ENCODE measurements around the gene ESYT3. TPM values are rescaled to one million over a fixed set of nuclear protein-coding genes. Genes with fewer than 3 reads are reported as not detected.
A peak's percentile ranks its signal among the peaks of the same experiment; 100 is the strongest.
"Not testable (repeated sequence)": the region's sequence is repeated elsewhere in the genome, so short reads cannot be mapped to it uniquely, and the experiment has no call there.

Gene ESYT3
- total and polyA plus RNA-seq, 9 donors, result 0.48 to 2.0 (median 0.77) TPM

DNA sequence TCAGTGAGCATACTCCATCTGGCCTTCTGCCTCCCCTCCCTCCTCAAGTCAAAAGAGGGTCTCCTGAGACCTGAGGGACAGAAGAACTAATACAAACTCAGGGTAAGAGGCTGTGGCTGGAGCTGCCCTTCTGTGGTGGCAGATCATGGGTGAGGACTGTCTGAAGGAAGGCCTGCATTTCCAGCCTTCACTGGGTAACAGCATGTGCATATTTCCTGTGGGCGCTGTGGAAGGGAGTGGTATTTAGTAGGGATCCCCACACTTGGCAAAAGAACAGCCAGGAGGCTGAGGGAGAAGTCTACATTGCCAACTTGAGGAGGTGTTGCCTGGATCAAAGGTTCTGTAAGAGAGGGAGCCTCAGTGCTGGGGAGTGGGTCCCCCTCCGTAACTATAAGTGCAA lies 10.1 kb upstream of the ESYT3 start:
- intact Hi-C loops (cut with DNase I), result no loop called here
- 66 to 98% (median 98%) methylated on average over 2 of the region's 2 CpGs for WGBS, 3 donors
- no peak overlapping the region for H3K27ac ChIP-seq
- H3K4me3 ChIP-seq, result no peak overlapping the region
- H3K9me3 ChIP-seq, result no peaks in the 10 kb centered on the region
- TF ChIP-seq, protein P1, sequence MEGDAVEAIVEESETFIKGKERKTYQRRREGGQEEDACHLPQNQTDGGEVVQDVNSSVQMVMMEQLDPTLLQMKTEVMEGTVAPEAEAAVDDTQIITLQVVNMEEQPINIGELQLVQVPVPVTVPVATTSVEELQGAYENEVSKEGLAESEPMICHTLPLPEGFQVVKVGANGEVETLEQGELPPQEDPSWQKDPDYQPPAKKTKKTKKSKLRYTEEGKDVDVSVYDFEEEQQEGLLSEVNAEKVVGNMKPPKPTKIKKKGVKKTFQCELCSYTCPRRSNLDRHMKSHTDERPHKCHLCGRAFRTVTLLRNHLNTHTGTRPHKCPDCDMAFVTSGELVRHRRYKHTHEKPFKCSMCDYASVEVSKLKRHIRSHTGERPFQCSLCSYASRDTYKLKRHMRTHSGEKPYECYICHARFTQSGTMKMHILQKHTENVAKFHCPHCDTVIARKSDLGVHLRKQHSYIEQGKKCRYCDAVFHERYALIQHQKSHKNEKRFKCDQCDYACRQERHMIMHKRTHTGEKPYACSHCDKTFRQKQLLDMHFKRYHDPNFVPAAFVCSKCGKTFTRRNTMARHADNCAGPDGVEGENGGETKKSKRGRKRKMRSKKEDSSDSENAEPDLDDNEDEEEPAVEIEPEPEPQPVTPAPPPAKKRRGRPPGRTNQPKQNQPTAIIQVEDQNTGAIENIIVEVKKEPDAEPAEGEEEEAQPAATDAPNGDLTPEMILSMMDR (IDR thresholded peaks at IDR 0.05), result no peak
- TF ChIP-seq EP300 (IDR thresholded peaks at IDR 0.05), result no peak
- TF ChIP-seq POLR2A (IDR thresholded peaks at IDR 0.05), result no peak
- no peak for DNase-seq
- H3K36me3 ChIP-seq, result no peaks in the 10 kb centered on the region
- no peaks in the 10 kb centered on the region for H3K4me1 ChIP-seq (ENCODE audit: insufficient read depth)
- no peaks in the 10 kb centered on the region for H3K27me3 ChIP-seq

DNA sequence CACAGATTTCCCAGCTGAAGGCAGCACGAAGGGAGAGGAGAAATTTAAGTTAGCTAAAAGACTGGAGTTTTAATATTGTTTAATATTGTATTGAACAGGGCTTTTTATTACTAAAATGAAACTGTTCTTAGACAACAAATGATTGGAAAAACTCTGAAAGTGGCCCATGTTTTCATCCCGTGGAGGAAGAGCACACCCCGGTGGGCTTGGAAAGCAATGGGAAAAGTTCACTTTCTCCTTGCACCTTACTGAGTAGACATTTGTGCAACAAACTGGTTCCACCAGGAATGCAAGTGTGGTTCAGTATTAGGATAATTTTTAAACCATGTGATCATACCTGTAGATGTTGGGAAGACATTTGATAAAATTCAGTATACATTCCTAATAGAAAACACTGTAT lies 8.2 kb upstream of the ESYT3 start:
- no peak overlapping the region for H3K27ac ChIP-seq
- no peaks in the 10 kb centered on the region for H3K4me1 ChIP-seq (ENCODE audit: insufficient read depth)
- intact Hi-C loops (cut with DNase I), result no loop called here
- DNase-seq, result no peak
- H3K36me3 ChIP-seq, result no peaks in the 10 kb centered on the region
- H3K27me3 ChIP-seq, result no peaks in the 10 kb centered on the region
- TF ChIP-seq POLR2A (IDR thresholded peaks at IDR 0.05), result no peak
- TF ChIP-seq, protein P1 (IDR thresholded peaks at IDR 0.05), result peak in 2 of 3 donors; percentile 16 to 57
- TF ChIP-seq EP300 (IDR thresholded peaks at IDR 0.05), result no peak
- H3K9me3 ChIP-seq, result no peaks in the 10 kb centered on the region
- H3K4me3 ChIP-seq, result no peak overlapping the region
- 33 to 43% (median 35%) methylated on average over 3 of the region's 3 CpGs for WGBS, 3 donors

DNA sequence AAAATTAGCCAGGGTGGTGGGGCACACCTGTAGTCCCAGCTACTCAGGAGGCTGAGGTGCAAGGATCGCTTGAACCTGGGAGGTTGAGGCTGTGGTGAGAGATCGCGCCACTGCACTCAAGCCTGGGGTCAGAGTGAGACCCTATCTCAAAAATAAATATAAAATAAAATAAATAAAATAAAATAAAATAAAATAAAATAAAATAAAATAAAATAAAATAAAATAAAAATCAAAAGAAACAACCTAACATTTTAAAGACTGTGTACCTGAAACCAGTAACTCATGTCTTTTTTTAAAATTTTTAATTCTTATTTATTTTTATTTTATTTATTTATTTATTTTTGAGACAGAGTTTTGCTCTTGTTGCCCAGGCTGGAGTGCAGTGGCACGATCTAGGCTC lies 7.7 kb upstream of the ESYT3 start:
- intact Hi-C loops (cut with DNase I), result not testable (repeated sequence)

DNA sequence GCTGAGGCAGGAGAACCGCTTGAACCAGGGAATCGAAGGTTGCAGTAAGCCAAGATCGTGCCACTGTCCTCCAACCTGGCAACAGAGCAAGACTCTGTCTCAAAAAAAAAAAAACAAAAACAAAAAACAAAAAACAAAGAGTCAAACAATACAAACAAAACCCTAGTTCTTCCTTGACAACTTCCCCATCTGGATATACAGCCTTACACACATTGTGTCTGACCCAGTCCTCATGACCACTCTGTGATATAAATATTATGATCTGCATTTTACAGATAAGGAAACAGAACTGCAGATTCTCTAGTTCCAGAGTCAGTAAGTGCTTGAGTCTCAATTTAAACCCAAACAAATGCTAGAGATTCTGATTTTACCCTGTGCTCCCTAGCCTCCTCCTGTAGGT lies 4.8 kb upstream of the ESYT3 start:
- no peaks in the 10 kb centered on the region for H3K36me3 ChIP-seq
- no peak overlapping the region for H3K4me3 ChIP-seq
- intact Hi-C loops (cut with DNase I), result no loop called here
- no peaks in the 10 kb centered on the region for H3K4me1 ChIP-seq (ENCODE audit: insufficient read depth)
- no peaks in the 10 kb centered on the region for H3K27me3 ChIP-seq
- DNase-seq, result no peak
- TF ChIP-seq POLR2A (IDR thresholded peaks at IDR 0.05) (no peak), EP300 (IDR thresholded peaks at IDR 0.05) (no peak)
- TF ChIP-seq, protein P1 (IDR thresholded peaks at IDR 0.05), result no peak
- WGBS, 3 donors, result 79 to 91% (median 83%) methylated on average over 3 of the region's 3 CpGs
- no peak overlapping the region for H3K27ac ChIP-seq
- H3K9me3 ChIP-seq, result no peaks in the 10 kb centered on the region

More for the DNA sequence above, 7.7 kb upstream of the ESYT3 start:
- not testable (repeated sequence) for H3K4me3 ChIP-seq; H3K27me3 ChIP-seq; DNase-seq; H3K9me3 ChIP-seq; H3K36me3 ChIP-seq; H3K4me1 ChIP-seq (ENCODE audit: insufficient read depth); H3K27ac ChIP-seq
- WGBS, 3 donors, result 86 to 96% (median 93%) methylated on average over 4 of the region's 4 CpGs

DNA sequence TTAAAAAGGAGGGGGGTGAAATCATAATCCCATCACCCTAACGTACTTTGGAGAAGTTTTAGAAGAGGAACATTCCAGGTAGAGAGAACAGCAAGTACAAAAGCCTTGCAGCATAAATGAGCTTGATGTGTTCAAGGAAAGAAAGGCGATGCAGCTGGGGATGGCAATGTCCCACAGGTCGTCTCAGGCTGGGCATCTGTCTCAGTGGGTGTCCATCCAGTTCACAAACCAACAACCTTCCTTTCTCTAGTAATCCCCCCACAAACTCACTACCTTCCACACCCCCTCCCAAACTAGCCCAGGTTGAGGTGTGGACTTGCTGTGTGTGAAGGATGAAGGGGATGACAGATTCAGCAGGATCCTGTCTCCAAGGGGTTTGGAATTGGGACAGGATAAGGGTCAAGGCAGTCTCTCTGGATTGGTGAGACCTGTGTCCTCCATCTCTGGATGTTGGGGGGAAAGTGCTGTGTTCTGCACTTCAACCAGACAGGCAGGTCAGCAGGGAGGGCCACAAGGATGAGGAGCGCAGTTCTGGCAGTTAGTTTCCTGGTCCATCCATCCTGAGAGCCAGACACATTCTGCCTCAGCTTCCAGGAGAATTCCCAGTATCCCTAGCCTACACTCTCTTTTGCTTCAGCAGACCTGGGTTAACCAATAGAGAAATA lies 1.7 kb upstream of the ESYT3 start:
- peaks cover 5% of the 10 kb centered on the region for H3K4me1 ChIP-seq (ENCODE audit: insufficient read depth)
- intact Hi-C loops (cut with DNase I), result no loop called here
- no peak for DNase-seq
- H3K27me3 ChIP-seq, result no peaks in the 10 kb centered on the region
- no peak overlapping the region for H3K4me3 ChIP-seq
- TF ChIP-seq, protein P1 (IDR thresholded peaks at IDR 0.05), result no peak
- TF ChIP-seq POLR2A (IDR thresholded peaks at IDR 0.05) (no peak), EP300 (IDR thresholded peaks at IDR 0.05) (no peak)
- H3K27ac ChIP-seq, result no peak overlapping the region
- H3K9me3 ChIP-seq, result no peaks in the 10 kb centered on the region
- H3K36me3 ChIP-seq, result no peaks in the 10 kb centered on the region
- whole genome bisulfite sequencing, 3 donors, result 83 to 88% (median 83%) methylated on average over 4 of the region's 4 CpGs
